ENCODE results near the gene INPP4A.

DNA sequence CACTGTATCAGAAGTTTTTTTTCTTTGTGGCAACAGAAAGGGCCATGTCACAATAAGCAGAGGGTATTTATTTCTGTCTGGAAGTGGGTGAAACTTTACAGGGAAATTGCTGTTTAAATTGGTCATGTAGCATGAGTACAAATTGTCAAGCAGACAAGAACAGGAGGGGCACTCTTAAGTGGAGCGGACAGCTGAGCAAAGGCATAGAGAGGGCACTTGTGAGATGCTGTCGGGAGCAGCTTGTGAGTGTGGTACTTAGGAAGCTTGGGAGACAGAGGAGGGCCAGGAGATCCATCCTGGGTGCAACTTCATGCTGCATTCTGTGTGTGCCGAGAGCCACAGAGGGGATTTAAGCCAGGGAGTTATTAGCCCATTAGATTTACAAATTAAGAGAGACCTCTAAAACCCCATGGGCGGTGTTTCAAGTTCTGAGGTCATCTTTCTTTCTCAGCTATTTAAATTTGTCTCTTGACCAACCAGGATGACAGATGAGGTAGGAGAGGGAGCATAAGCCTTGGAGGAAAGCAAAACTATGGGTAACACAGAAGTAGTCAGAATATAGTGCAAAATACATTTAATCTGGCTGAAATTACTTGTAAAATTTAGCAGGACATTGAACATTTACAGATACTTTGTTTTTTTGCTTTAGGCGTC is 30.4 kb downstream of the INPP4A start:
- TF ChIP-seq, protein P1, sequence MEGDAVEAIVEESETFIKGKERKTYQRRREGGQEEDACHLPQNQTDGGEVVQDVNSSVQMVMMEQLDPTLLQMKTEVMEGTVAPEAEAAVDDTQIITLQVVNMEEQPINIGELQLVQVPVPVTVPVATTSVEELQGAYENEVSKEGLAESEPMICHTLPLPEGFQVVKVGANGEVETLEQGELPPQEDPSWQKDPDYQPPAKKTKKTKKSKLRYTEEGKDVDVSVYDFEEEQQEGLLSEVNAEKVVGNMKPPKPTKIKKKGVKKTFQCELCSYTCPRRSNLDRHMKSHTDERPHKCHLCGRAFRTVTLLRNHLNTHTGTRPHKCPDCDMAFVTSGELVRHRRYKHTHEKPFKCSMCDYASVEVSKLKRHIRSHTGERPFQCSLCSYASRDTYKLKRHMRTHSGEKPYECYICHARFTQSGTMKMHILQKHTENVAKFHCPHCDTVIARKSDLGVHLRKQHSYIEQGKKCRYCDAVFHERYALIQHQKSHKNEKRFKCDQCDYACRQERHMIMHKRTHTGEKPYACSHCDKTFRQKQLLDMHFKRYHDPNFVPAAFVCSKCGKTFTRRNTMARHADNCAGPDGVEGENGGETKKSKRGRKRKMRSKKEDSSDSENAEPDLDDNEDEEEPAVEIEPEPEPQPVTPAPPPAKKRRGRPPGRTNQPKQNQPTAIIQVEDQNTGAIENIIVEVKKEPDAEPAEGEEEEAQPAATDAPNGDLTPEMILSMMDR (IDR thresholded peaks at IDR 0.05; ENCODE audit: poor library complexity, severe bottlenecking): no peak
- TF ChIP-seq EZH2 (IDR thresholded peaks at IDR 0.05; ENCODE audit: borderline replicate concordance, insufficient read depth, low read length, poor library complexity, severe bottlenecking): no peak
- no peak for TF ChIP-seq RAD21 (conservative IDR thresholded peaks at IDR 0.05)
- no peak for TF ChIP-seq POLR2AphosphoS5 (IDR thresholded peaks at IDR 0.05)
- no peak for TF ChIP-seq EP300 (conservative IDR thresholded peaks at IDR 0.05; ENCODE audit: poor library complexity, severe bottlenecking)
- no peak for TF ChIP-seq SMC3 (conservative IDR thresholded peaks at IDR 0.05; ENCODE audit: poor library complexity)
- no peak for TF ChIP-seq MXI1 (conservative IDR thresholded peaks at IDR 0.05; ENCODE audit: poor library complexity, severe bottlenecking)
- TF ChIP-seq TAF1 (IDR thresholded peaks at IDR 0.05; ENCODE audit: low read depth): no peak
- TF ChIP-seq, protein P2, sequence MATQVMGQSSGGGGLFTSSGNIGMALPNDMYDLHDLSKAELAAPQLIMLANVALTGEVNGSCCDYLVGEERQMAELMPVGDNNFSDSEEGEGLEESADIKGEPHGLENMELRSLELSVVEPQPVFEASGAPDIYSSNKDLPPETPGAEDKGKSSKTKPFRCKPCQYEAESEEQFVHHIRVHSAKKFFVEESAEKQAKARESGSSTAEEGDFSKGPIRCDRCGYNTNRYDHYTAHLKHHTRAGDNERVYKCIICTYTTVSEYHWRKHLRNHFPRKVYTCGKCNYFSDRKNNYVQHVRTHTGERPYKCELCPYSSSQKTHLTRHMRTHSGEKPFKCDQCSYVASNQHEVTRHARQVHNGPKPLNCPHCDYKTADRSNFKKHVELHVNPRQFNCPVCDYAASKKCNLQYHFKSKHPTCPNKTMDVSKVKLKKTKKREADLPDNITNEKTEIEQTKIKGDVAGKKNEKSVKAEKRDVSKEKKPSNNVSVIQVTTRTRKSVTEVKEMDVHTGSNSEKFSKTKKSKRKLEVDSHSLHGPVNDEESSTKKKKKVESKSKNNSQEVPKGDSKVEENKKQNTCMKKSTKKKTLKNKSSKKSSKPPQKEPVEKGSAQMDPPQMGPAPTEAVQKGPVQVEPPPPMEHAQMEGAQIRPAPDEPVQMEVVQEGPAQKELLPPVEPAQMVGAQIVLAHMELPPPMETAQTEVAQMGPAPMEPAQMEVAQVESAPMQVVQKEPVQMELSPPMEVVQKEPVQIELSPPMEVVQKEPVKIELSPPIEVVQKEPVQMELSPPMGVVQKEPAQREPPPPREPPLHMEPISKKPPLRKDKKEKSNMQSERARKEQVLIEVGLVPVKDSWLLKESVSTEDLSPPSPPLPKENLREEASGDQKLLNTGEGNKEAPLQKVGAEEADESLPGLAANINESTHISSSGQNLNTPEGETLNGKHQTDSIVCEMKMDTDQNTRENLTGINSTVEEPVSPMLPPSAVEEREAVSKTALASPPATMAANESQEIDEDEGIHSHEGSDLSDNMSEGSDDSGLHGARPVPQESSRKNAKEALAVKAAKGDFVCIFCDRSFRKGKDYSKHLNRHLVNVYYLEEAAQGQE (IDR thresholded peaks at IDR 0.05; ENCODE audit: borderline replicate concordance): no peak
